NCI-H1694 treated with DMSO at 0.1 percent for 48 hours (cell line): Measurements from ENCODE around the gene CPSF4L.

Experiments used
- DNase-seq: peaks from one replicate; lab custom pipeline; 2025; lab: John Stamatoyannopoulos, UW

CPSF4L gene

DNA sequence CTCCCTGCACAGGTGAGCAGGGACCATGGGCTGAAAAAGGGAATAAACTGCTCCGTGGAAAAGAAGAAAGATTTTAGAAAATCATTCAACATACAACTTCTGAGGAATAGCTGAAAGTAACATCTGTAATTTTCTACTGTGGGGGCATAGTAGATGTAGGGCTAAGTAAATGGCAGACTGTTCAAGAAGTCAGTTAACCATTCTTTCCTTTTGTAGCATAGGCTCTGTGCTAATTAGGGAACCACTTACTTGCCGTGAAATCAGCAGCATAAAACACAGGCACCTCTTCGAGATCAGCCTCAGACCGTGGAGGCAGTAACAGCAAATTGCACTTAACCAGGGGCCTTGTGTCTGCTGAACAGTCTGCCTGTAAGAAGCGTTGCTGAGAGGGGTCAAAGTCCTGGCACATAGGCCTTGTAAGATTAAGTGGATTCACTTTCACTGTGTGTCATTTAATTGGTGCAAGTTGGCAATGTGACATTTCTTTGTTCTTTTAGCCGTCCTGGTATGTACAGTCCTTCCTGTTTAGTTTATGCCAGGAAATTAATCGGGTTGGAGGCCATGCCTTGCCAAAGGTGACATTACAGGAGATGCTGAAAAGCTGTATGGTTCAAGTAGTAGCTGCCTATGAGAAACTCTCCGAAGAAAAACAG is 58.4 kb downstream of the CPSF4L start:
- DNase-seq, result no peak

DNA sequence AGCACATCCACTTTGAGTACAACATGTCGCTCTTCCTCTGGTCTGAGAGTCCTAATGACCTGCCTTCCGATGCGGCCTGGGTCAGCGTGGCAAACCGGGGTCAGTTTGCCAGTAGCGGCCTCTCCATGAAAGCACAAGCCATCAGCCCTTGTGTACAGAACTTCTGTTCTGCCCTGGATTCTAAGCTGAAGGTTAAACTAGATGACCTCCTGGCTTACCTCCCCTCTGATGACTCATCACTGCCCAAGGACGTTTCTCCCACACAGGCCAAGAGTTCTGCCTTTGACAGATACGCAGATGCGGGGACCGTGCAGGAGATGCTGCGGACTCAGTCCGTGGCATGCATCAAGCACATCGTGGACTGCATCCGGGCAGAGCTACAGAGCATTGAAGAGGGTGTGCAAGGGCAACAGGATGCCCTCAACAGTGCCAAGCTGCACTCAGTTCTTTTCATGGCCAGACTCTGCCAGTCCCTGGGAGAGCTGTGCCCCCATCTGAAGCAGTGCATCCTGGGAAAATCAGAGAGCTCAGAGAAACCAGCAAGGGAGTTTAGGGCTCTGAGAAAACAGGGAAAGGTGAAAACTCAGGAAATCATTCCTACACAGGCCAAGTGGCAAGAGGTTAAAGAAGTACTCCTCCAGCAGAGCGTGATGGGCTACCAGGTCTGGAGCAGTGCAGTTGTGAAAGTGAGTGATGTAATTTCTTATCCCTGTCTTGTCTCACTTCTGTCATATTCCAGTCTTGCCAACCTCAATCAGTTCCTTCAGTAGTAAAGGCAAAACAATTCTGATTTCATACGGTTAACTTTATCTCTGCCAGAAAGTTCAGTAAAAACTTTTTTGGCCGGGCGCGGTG is 60.2 kb downstream of the CPSF4L start:
- no peak for DNase-seq

DNA sequence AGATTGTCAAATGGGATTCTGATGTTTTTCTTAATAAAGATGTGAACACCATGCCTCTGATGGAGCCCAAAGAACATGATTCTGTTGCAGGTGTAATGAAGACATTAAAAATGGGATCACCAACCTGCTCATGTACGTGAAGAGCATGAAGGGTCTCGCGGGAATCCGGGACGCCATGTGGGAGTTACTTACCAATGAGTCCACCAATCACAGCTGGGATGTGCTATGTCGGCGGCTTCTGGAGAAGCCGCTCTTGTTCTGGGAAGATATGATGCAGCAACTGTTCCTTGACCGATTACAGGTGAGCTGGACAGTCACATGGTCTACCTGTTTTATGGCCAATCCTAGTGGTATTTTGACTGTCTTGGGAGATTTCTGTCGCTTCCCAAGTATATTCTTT is 61.2 kb downstream of the CPSF4L start:
- DNase-seq, result no peak

DNA sequence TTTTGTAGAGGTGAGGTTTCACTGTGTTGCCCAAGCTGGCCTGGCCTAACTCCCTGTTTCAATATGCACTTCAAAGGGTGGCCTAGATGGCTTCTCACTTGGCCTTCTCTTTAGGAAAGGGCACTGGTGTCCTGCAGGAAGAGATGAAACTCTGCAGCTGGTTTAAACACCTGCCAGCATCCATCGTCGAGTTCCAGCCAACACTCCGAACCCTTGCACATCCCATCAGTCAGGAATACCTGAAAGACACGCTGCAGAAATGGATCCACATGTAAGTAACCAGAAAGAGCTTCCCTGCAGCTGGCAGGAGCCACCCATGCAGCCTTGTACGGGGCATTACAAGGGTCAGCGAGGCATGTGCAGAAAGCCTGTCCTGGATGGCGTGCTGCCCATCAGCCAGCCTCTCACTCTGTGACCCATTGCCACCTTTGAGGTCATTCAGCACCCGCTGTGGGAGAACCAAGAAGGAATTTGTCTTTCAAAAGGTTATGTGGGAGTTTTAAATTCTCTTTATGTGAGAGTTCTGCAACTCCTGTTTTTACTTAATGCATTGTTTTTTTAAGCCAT is 61.8 kb downstream of the CPSF4L start:
- DNase-seq, result no peak

DNA sequence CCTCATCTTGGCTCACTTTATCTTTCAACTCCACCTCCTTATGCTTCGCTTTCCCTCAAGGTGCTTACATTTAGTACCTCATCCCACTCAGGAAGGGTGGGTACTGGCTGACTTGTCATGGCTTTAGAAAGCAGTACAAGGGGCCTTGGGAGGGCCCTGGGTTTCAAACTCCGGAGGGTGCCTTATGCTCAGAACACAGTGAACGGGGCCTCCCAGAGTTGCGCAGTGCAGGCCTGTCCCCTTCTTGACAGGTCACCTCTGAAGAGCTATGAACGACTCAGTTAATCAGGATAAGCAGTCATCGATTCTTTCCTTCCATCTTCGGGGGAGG is 62.8 kb downstream of the CPSF4L start:
- DNase-seq, result no peak
